Glutamatergic neuron (in vitro differentiated cells): ENCODE data around the gene ZKSCAN3. TPM values are rescaled to one million over a fixed set of nuclear protein-coding genes. Genes with fewer than 3 reads are reported as not detected.

Source experiments
- DNase-seq: peaks from one replicate; pipeline ENCODE4 v3.0.0; 2022
- H3K27ac Mint-ChIP-seq: one replicate; pipeline ENCODE4 v1.8.0; 2020; ENCODE audit warnings: mild to moderate bottlenecking, mixed read lengths, inconsistent platforms; ENCODE audit not compliant: unreplicated experiment
- H3K27me3 Mint-ChIP-seq: one replicate; pipeline ENCODE4 v1.8.0; 2020; ENCODE audit warnings: mild to moderate bottlenecking, moderate library complexity, mixed read lengths, inconsistent platforms; ENCODE audit not compliant: unreplicated experiment
- H3K36me3 Mint-ChIP-seq: one replicate; pipeline ENCODE4 v1.8.0; 2020; ENCODE audit warnings: mild to moderate bottlenecking, mixed read lengths, inconsistent platforms; ENCODE audit not compliant: unreplicated experiment
- H3K4me1 Mint-ChIP-seq: one replicate; pipeline ENCODE4 v1.8.0; 2020; ENCODE audit warnings: mild to moderate bottlenecking, low read depth, mixed read lengths, inconsistent platforms; ENCODE audit not compliant: unreplicated experiment
- H3K4me3 Mint-ChIP-seq: one replicate; pipeline ENCODE4 v1.8.0; 2020; ENCODE audit warnings: mild to moderate bottlenecking, mixed read lengths, inconsistent platforms; ENCODE audit not compliant: unreplicated experiment
- H3K9me3 Mint-ChIP-seq: one replicate; pipeline ENCODE4 v1.8.0; 2020; ENCODE audit warnings: mild to moderate bottlenecking, moderate library complexity, mixed read lengths, inconsistent platforms; ENCODE audit not compliant: unreplicated experiment
- total RNA-seq: library from RNA; stranded (reverse); fragmentation: NEBNext Ultra II Directional; extraction: Animal tissue kit (Norgen Biotek cat#: 25700); gene quantifications from one replicate; pipeline ENCODE4 v1.2.1, GENCODE V29; 2021; ENCODE audit not compliant: unreplicated experiment
- TF ChIP-seq, protein P1 (sequence below): fragments of 200-600 bp; sonication (generic); IDR thresholded peaks from one replicate; pipeline ENCODE4 v1.5.0; 2021; ENCODE audit not compliant: partially characterized antibody, unreplicated experiment

ZKSCAN3 gene
- total RNA-seq, 1 donor from 2014 or later, result 16.0 TPM

- H3K27me3 Mint-ChIP-seq, result peaks cover 2% of the 10 kb centered on the region
- no peak overlapping the region for H3K27ac Mint-ChIP-seq
- H3K4me3 Mint-ChIP-seq, result no peak overlapping the region
- H3K9me3 Mint-ChIP-seq, result no peaks in the 10 kb centered on the region
- H3K4me1 Mint-ChIP-seq, result no peaks in the 10 kb centered on the region
- TF ChIP-seq, protein P1, sequence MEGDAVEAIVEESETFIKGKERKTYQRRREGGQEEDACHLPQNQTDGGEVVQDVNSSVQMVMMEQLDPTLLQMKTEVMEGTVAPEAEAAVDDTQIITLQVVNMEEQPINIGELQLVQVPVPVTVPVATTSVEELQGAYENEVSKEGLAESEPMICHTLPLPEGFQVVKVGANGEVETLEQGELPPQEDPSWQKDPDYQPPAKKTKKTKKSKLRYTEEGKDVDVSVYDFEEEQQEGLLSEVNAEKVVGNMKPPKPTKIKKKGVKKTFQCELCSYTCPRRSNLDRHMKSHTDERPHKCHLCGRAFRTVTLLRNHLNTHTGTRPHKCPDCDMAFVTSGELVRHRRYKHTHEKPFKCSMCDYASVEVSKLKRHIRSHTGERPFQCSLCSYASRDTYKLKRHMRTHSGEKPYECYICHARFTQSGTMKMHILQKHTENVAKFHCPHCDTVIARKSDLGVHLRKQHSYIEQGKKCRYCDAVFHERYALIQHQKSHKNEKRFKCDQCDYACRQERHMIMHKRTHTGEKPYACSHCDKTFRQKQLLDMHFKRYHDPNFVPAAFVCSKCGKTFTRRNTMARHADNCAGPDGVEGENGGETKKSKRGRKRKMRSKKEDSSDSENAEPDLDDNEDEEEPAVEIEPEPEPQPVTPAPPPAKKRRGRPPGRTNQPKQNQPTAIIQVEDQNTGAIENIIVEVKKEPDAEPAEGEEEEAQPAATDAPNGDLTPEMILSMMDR, result no peak
- no peak for DNase-seq
- H3K36me3 Mint-ChIP-seq, result no peaks in the 10 kb centered on the region
Observed at GRCh38 chr6:28373925-28374324, 24.2 kb downstream of the ZKSCAN3 start.

DNA sequence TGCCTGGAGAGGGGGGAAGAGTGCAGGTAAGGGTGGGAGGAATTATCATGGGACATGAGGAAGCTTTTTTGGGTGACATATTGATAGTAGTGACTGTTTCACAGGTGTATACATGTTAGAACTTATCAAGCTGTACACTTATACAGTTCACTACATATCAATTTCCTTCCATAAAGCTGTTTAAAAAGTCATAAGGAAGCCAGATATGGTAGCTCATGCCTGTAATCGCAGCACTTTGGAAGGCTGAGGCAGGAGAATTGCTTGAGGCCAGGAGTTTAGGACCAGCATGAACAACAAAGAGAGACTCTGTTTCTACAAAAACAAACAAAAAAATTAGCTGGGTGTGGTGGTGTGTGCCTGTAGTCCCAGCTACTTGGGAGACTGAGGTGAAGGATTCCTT is 28.1 kb downstream of the ZKSCAN3 start:
- no peak overlapping the region for H3K4me3 Mint-ChIP-seq
- no peak for DNase-seq
- H3K9me3 Mint-ChIP-seq, result no peaks in the 10 kb centered on the region
- peaks cover 11% of the 10 kb centered on the region for H3K4me1 Mint-ChIP-seq
- H3K36me3 Mint-ChIP-seq, result peaks cover 5% of the 10 kb centered on the region
- no peak overlapping the region for H3K27ac Mint-ChIP-seq
- TF ChIP-seq, protein P1, result no peak
- H3K27me3 Mint-ChIP-seq, result peaks cover 2% of the 10 kb centered on the region

DNA sequence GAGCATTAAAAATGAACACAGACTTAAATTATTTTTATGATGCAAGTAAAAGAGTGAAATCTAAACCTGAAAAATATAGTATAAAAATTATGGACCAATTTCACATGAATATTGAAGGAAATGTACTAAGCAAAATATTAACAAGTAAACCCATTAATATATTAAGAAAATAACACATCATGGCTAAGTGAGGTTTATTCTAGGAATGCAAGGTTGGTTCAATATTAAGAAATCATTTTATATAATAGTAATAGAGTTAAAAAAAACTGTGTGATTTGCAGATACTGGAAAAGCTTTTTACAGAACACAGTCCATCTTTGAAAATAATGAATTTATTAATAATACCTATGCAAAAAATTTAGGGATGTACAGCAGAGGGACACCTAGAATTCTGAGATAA is 28.9 kb downstream of the ZKSCAN3 start:
- Mint-ChIP-seq H3K4me3 (no peak overlapping the region), H3K36me3 (peaks cover 5% of the 10 kb centered on the region), H3K4me1 (peaks cover 14% of the 10 kb centered on the region), H3K9me3 (peaks cover 2% of the 10 kb centered on the region), H3K27ac (no peak overlapping the region), H3K27me3 (peaks cover 2% of the 10 kb centered on the region)
- TF ChIP-seq, protein P1, result no peak
- no peak for DNase-seq

DNA sequence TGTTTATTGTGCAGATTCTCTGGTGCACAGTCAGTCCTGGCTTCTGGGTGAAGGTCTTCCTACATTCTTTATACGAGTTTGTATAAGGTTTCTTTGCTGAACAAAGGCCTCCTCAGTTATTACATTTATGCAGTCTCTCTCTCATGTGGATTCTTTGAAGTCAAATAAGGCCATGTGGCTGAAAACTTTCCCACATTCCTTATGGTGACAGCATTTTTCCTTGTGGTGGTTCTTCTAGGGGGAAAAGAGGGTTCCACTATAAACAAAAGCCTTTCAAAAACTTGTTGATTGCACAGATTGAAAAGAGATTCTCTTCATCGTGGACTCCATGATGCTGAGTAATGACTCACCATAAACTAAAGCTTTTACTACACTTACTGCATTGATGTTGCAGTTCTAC is 30.6 kb downstream of the ZKSCAN3 start:
- TF ChIP-seq, protein P1, result no peak
- H3K27me3 Mint-ChIP-seq, result peaks cover 2% of the 10 kb centered on the region

GRCh38 chr6:28383235-28384142 is 33.7 kb downstream of the ZKSCAN3 start:
- Mint-ChIP-seq H3K27me3 (no peaks in the 10 kb centered on the region), H3K4me1 (peaks cover 16% of the 10 kb centered on the region), H3K9me3 (peaks cover 2% of the 10 kb centered on the region), H3K36me3 (peaks cover 5% of the 10 kb centered on the region), H3K4me3 (peak overlapping the region; percentile 97), H3K27ac (peak overlapping the region; percentile 97)
- peak; percentile 86 for DNase-seq
- TF ChIP-seq, protein P1, result peak; percentile 71

More for the DNA sequence above, 30.6 kb downstream of the ZKSCAN3 start:
- H3K4me3 Mint-ChIP-seq, result no peak overlapping the region
- peaks cover 5% of the 10 kb centered on the region for H3K36me3 Mint-ChIP-seq
- H3K9me3 Mint-ChIP-seq, result peaks cover 2% of the 10 kb centered on the region
- no peak for DNase-seq
- H3K27ac Mint-ChIP-seq, result no peak overlapping the region
- H3K4me1 Mint-ChIP-seq, result peaks cover 16% of the 10 kb centered on the region
